GM10266 (cell line): ENCODE measurements around the gene CEP78.
"Not testable (repeated sequence)": the region's sequence is repeated elsewhere in the genome, so short reads cannot be mapped to it uniquely, and the experiment has no call there.

Experiments used
- DNase-seq: peaks from one replicate; pipeline ENCODE4 v3.0.0; 2012; ENCODE audit errors: extremely low spot score
- TF ChIP-seq, protein P1 (sequence below): IDR thresholded peaks from 2 replicates; pipeline ENCODE4 v1.5.1; 2012; ENCODE audit warnings: mild to moderate bottlenecking, low read depth; ENCODE audit not compliant: control insufficient read depth, insufficient read depth; ENCODE audit errors: missing control alignments

Gene CEP78

DNA sequence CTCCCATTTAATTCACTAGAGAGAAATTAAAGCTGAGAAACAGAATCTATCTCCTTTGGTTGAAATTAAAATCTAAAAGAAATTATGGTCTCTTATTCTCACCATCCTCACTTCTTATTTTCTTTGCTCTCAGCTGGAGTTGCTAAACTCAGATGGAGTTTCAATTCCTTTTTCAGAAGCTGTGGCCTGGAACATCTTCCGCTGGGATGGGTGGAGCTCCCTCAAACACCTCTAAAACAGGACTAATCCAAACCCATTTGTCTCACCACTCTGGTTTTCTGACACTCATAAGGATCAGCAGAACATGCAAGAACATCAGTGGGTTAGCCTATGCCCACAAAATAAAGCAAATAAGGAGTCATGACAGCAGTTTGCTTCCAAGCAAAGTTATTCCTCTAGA lies 39.6 kb upstream of the CEP78 start:
- TF ChIP-seq, protein P1, sequence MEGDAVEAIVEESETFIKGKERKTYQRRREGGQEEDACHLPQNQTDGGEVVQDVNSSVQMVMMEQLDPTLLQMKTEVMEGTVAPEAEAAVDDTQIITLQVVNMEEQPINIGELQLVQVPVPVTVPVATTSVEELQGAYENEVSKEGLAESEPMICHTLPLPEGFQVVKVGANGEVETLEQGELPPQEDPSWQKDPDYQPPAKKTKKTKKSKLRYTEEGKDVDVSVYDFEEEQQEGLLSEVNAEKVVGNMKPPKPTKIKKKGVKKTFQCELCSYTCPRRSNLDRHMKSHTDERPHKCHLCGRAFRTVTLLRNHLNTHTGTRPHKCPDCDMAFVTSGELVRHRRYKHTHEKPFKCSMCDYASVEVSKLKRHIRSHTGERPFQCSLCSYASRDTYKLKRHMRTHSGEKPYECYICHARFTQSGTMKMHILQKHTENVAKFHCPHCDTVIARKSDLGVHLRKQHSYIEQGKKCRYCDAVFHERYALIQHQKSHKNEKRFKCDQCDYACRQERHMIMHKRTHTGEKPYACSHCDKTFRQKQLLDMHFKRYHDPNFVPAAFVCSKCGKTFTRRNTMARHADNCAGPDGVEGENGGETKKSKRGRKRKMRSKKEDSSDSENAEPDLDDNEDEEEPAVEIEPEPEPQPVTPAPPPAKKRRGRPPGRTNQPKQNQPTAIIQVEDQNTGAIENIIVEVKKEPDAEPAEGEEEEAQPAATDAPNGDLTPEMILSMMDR = no peak
- DNase-seq = no peak

DNA sequence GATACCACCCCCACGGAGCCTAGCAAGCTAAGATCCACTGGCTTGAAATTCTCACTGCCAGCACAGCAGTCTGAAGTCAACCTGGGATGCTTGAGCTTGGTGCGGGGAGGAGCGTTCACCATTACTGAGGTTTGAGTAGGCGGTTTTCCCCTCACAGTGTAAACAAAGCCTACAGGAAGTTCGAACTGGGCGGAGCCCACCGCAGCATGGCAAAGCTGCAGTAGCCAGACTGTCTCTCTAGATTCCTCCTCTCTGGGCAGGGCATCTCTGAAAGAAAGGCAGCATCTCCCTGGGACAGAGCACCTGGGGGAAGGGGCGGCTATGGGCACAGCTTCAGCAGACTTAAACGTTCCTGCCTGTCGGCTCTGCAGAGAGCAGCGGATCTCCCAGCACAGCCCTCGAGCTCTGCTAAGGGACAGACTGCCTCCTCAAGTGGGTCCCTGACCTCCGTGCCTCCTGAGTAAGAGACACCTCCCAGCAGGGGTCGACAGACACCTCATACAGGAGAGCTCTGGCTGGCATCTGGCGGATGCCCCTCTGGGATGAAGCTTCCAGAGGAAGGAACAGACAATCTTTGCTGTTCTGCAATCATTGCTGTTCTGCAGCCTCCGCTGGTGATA lies 34.6 kb upstream of the CEP78 start:
- DNase-seq = not testable (repeated sequence)

GRCh38 chr9:78207319-78207718 lies 28.6 kb upstream of the CEP78 start:
- DNase-seq = no peak
- TF ChIP-seq, protein P1 = no peak

- TF ChIP-seq, protein P1 = no peak
- no peak for DNase-seq
These were observed 28.0 kb upstream of the CEP78 start for GRCh38 chr9:78207901-78208300.

GRCh38 chr9:78209127-78209526 lies 26.7 kb upstream of the CEP78 start:
- DNase-seq = no peak
- TF ChIP-seq, protein P1 = no peak

DNA sequence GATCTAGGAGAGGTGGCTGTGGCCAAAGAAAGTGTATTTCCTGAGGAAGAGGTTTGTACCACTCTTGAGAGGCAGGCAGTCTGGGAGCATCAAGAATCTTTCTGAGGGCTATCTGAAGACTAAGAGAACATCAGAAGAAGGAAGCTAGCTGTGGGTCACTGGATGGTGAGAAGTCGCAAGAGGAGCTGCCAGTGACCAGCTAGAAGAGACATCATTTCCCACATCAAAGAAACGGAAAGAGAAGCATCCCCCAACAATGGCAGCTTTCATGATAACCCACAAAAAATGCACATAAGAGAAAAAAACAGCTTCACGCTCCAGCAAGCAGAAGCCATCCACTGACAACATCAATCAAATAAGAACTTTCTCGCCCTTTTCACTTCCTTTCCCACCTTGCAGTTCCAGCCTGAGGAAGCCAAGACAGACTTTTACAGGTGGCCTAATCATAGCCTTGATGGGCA lies 25.0 kb upstream of the CEP78 start:
- DNase-seq = peak; percentile 58
- TF ChIP-seq, protein P1 = no peak

DNA sequence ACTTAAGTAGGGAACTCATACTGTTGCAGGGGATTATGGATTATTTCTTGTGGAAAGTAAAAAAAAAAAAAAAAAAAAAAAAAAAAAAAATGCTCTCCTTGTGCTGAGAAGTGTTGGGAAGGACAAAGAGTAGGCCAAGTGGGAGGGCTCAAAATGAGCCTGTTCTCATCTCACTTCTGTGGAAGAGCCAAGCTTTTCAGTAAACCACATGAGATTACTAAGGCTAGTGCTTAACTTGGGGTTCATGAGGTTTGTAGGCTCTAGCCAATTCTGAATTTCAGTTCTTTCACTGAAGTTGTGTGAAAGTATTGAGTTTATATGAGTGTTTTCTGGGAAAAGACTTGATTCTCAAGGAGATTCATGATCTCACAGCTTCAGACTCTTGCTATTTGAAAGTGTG lies 23.0 kb upstream of the CEP78 start:
- DNase-seq = no peak
- TF ChIP-seq, protein P1 = no peak

DNA sequence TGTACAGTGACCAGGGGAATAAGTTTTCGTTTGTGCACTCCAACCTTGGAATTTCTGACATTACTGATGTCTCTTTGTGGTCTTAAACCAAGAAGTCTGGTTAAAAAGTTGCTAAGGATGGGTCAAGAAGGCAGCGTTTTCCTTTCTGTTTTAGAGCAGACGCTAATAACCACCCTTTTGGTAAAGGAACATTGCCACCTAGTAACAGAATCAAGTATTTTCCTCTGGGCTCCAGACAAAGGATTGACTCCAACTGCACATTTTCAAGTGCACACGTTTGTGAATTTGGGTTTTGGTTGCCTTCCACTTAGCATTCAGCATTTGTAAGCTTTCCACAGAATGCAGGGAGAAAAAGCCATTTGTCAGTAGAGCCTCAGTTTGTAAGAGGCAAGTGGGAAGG lies 22.2 kb upstream of the CEP78 start:
- TF ChIP-seq, protein P1 = peak; percentile 20

More for the DNA sequence above, 22.2 kb upstream of the CEP78 start:
- no peak for DNase-seq
